A549 (cell line): ENCODE data around the gene PARD3B. TPM values are rescaled to one million over a fixed set of nuclear protein-coding genes. Genes with fewer than 3 reads are reported as not detected.

ENCODE experiments used
- ATAC-seq, 2 experiments: fragments of 200-7000 bp in 1 of 2; fragments of >200 bp in 1 of 2; cut with Nextera tagmentation in 1 of 2; cut with Tn5 transposase in 1 of 2; 3 replicates each; pipeline versions ENCODE4 v1.8.0 to v1.9.1; 2018 to 2020; ENCODE audit warnings: mild to moderate bottlenecking in 1 of 2, moderate library complexity in 1 of 2
- CTCF ChIA-PET: fragments of 300-600 bp; sonication (Branson Sonifier 250); formaldehyde crosslinking; extraction: SDS; loops from one replicate; lab custom pipeline; 2021; ENCODE audit warnings: antibody characterized with exemption, inconsistent platforms; lab: Yijun Ruan, JAX
- POLR2A ChIA-PET: fragments of 350-600 bp; formaldehyde crosslinking; extraction: SDS; loops from one replicate; lab custom pipeline; 2021; ENCODE audit warnings: antibody characterized with exemption, inconsistent platforms; lab: Yijun Ruan, JAX
- DNase-seq, 2 experiments: peaks; one replicate each; pipeline versions ENCODE4 v3.0.0 to v3.0.0-alpha.2; 2011 to 2016; ENCODE audit warnings: low read depth in 1 of 2, low spot score in 1 of 2
- FAIRE-seq: peaks from 2 replicates; lab custom pipeline; 2011; peaks lifted over from hg19 to GRCh38; lab: Jason Lieb, UNC
- H3K27ac ChIP-seq, 2 experiments: fragments of >200 bp; sonication (Bioruptor Twin); formaldehyde crosslinking; 3 replicates each; pipeline ENCODE4 v1.5.1; 2016 to 2017
- H3K4me1 ChIP-seq: fragments of >200 bp; sonication (Bioruptor Twin); formaldehyde crosslinking; 3 replicates; pipeline ENCODE4 v1.6.1; 2016
- H3K4me2 ChIP-seq: fragments of >200 bp; sonication (Bioruptor Twin); formaldehyde crosslinking; 3 replicates; pipeline ENCODE4 v1.6.1; 2016
- H3K4me3 ChIP-seq: fragments of >200 bp; sonication (Bioruptor Twin); formaldehyde crosslinking; 3 replicates; pipeline ENCODE4 v1.5.1; 2016
- H3K9me3 ChIP-seq: fragments of >200 bp; sonication (Bioruptor Twin); formaldehyde crosslinking; 3 replicates; pipeline ENCODE4 v1.6.1; 2016
- CBX2 ChIP-seq: fragments of 200-600 bp; sonication (generic); IDR thresholded peaks from 2 replicates; pipeline ENCODE4 v1.6.1; 2016; ENCODE audit warnings: low read depth, mild to moderate bottlenecking, borderline replicate concordance
- EP300 ChIP-seq, 2 experiments: fragments of >200 bp; sonication (Bioruptor Twin); formaldehyde crosslinking; IDR thresholded peaks; 2 replicates in 1 of 2; 3 replicates in 1 of 2; pipeline ENCODE4 v1.6.1; 2016 to 2017
- GATA3 ChIP-seq: IDR thresholded peaks from 2 replicates; pipeline ENCODE4 v1.6.1; 2012; ENCODE audit warnings: borderline replicate concordance
- HDAC2 ChIP-seq: fragments of 200-600 bp; sonication (generic); IDR thresholded peaks from 2 replicates; pipeline ENCODE4 v1.6.1; 2016
- HOXB5 ChIP-seq: fragments of 250-450 bp; sonication (Bioruptor Pico); IDR thresholded peaks from 2 replicates; pipeline ENCODE4 v1.5.0; 2020; ENCODE audit warnings: mild to moderate bottlenecking, moderate library complexity
- JUN ChIP-seq, 2 experiments: fragments of >200 bp; sonication (Bioruptor Twin); formaldehyde crosslinking; IDR thresholded peaks; 2 replicates in 1 of 2; 3 replicates in 1 of 2; pipeline ENCODE4 v1.6.1; 2016 to 2017
- KDM5A ChIP-seq: fragments of 200-600 bp; sonication (generic); IDR thresholded peaks from 2 replicates; pipeline ENCODE4 v1.6.1; 2016; ENCODE audit warnings: antibody characterized with exemption, mild to moderate bottlenecking
- MAFK ChIP-seq: fragments of 450-650 bp; IDR thresholded peaks from 2 replicates; pipeline ENCODE4 v1.6.1; 2014; ENCODE audit not compliant: partially characterized antibody
- RAD21 ChIP-seq, 2 experiments: fragments of >200 bp in 1 of 2; sonication (Bioruptor Twin) in 1 of 2; formaldehyde crosslinking in 1 of 2; IDR thresholded peaks in 1 of 2; conservative IDR thresholded peaks in 1 of 2; 2 replicates in 1 of 2; 3 replicates in 1 of 2; pipeline ENCODE4 v1.6.1; 2012 to 2018; ENCODE audit warnings: inconsistent platforms in 1 of 2
- RCOR1 ChIP-seq: fragments of 150-350 bp; IDR thresholded peaks from 2 replicates; pipeline ENCODE4 v1.6.1; 2014; ENCODE audit warnings: antibody characterized with exemption, low read length, low read depth
- RNF2 ChIP-seq: fragments of 200-600 bp; sonication (generic); IDR thresholded peaks from 2 replicates; pipeline ENCODE4 v1.6.1; 2016; ENCODE audit warnings: low read depth, mild to moderate bottlenecking, antibody characterized with exemption, moderate library complexity, borderline replicate concordance
- TP53 ChIP-seq: fragments of 250-450 bp; sonication (Bioruptor Pico); IDR thresholded peaks from 2 replicates; pipeline ENCODE4 v1.5.0; 2021; ENCODE audit warnings: mild to moderate bottlenecking, moderate library complexity
- ZC3H11A ChIP-seq: fragments of 450-650 bp; IDR thresholded peaks from 2 replicates; pipeline ENCODE4 v1.6.1; 2014; ENCODE audit warnings: antibody characterized with exemption, mild to moderate bottlenecking
- ZNF302 ChIP-seq: fragments of 250-450 bp; sonication (Bioruptor Pico); IDR thresholded peaks from 2 replicates; pipeline ENCODE4 v1.9.0; 2021; ENCODE audit warnings: inconsistent platforms, mild to moderate bottlenecking, moderate library complexity
- WGBS: methylation state at CpG from one replicate; pipeline ENCODE4 v1.1.6; 2017; ENCODE audit errors: missing lambda C conversion rate; 5-methylcytosine and 5-hydroxymethylcytosine counted together
- polyA plus RNA-seq, 4 experiments: library from polyadenylated mRNA; depleted of rRNA in 3 of 4; stranded (reverse); fragments of >200 nt; fragmentation: RNase III in 1 of 4; extraction: RNeasy Plus Mini Kit Qiagen cat#74134 plus additional on column Dnase treatment in 1 of 4; gene quantifications; 2 replicates in 3 of 4; 3 replicates in 1 of 4; pipeline ENCODE4 v1.2.3, GENCODE V29; 2011 to 2017
- TF ChIP-seq, protein P1 (sequence below): IDR thresholded peaks from 2 replicates; pipeline ENCODE4 v1.6.1; 2012
- TF ChIP-seq, protein P2 (sequence below): fragments of 150-350 bp; IDR thresholded peaks from 2 replicates; pipeline ENCODE4 v1.6.1; 2014; ENCODE audit warnings: low read depth, mild to moderate bottlenecking, low read length
- TF ChIP-seq, protein P3 (sequence below): fragments of 250-450 bp; sonication (Bioruptor Pico); IDR thresholded peaks from 2 replicates; pipeline ENCODE4 v1.5.0; 2021; ENCODE audit warnings: mild to moderate bottlenecking, moderate library complexity, borderline replicate concordance

The PARD3B gene
- polyA plus RNA-seq, 2 of the 4 experiments (the other 2 are of a cell fraction): 1.2 to 2.4 TPM

DNA sequence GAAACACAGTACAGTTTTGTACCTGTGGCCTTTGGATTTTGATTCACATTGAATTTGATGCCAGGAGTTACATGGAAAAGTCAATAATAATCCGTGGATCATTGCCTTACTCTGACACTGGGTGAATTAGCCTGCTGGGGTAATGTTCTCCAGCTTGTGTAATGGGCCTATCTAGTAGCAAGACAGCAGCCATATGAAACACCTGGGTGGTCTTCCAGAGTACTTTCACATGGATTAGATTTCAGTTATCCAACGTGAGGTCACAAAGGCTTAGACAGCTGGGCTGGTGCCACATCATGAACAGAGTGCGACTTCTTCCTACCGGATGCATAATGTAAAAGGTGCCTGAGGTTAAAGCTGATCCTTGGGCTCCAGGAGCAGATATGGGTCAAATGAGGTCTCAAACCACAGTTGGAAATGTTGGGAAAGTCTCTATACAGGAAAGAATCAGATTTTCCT, 486.8 kb downstream of the PARD3B start:
- Histone ChIP-seq H3K27ac (no peak overlapping the region), H3K4me3 (no peak overlapping the region), H3K9me3 (no peaks in the 10 kb centered on the region), H3K4me1 (0 out of 3 replicates have a peak, but pooled peaks cover 8% of the 10 kb centered on the region), H3K4me2 (no peak overlapping the region)
- DNase-seq (no peak), FAIRE-seq (no peak), ATAC-seq (no peak)
- CTCF ChIA-PET: no interaction called here
- TF ChIP-seq, protein P1, sequence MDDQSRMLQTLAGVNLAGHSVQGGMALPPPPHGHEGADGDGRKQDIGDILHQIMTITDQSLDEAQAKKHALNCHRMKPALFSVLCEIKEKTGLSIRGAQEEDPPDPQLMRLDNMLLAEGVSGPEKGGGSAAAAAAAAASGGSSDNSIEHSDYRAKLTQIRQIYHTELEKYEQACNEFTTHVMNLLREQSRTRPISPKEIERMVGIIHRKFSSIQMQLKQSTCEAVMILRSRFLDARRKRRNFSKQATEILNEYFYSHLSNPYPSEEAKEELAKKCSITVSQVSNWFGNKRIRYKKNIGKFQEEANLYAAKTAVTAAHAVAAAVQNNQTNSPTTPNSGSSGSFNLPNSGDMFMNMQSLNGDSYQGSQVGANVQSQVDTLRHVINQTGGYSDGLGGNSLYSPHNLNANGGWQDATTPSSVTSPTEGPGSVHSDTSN: no peak
- WGBS: 68% methylated on average over 4 of the region's 4 CpGs
- POLR2A ChIA-PET: no interaction called here

DNA sequence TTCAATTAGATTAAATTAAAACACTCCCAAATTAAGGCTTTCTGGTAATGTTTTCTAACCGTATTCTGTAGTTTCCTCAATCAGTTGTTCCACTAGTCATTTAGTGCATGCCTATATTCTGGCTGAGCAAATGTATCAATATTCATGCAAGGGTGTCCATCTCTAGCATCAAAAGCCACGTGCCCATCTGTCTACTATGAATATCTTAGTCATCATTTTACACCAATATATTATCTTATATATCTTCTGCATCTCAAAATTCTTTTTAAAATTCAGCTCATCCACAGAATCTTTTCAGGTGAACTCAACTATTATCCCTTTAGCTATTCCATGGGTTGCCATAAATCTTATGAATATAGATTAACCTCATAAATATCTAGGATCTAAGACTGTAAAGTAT, 488.2 kb downstream of the PARD3B start:
- no peaks in the 10 kb centered on the region for H3K9me3 ChIP-seq
- CTCF ChIA-PET: no interaction called here
- no peak overlapping the region for H3K27ac ChIP-seq
- 0 out of 3 replicates have a peak, but pooled peaks cover 8% of the 10 kb centered on the region for H3K4me1 ChIP-seq
- no peak for ATAC-seq
- no peak overlapping the region for H3K4me2 ChIP-seq
- 43% methylated on average over 2 of the region's 2 CpGs for WGBS
- H3K4me3 ChIP-seq: no peak overlapping the region
- peak; percentile 38 for TF ChIP-seq MAFK
- no peak for TF ChIP-seq EP300 (IDR thresholded peaks at IDR 0.05)
- FAIRE-seq: no peak
- DNase-seq: no peak
- POLR2A ChIA-PET: no interaction called here

DNA sequence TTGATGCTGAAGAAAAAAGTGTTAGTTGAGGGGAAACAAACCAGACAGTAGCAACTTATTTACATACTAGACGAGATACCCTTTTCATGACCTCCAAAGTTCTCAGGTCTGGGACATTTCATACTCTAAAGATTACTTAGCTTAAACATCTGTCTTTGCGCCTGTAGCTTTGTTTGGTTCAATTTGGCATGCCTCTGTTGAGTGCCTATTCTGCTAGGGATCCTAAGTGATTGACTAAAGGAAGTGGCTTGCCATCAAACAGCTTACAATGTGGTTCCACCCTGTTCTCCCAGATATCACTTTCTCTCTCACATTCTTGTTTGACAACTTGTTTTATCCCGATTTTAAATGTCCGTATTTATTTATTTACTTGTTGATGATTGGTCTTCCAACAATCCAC, 488.8 kb downstream of the PARD3B start:
- no peak; a peak in 1 of 6 replicates for ATAC-seq

DNA sequence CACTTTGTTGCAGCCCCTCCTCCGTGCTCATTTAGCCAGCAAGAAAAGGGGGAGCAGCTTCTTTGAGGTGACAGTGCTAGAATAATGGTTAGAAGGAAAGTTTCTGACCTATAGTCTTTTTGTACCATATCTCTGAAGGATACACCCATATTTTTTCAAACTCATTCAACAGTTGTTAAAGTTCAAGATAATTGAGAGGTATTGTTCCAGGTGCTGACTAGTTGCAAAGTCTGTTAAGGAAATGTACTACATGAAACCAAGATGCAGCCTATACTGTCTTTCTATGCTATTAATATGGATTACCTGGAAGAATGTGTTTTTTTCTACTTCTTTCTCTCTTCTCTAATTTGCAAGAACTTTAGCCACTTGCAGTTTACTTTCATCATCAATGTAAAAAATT, 495.0 kb downstream of the PARD3B start:
- ATAC-seq (no peak), FAIRE-seq (no peak), DNase-seq (no peak)
- POLR2A ChIA-PET: no interaction called here
- H3K9me3 ChIP-seq: no peaks in the 10 kb centered on the region
- 61% methylated on average over 1 of the region's 1 CpG for WGBS
- no peak overlapping the region for H3K4me3 ChIP-seq
- no peak overlapping the region for H3K4me2 ChIP-seq
- CTCF ChIA-PET: no interaction called here
- H3K4me1 ChIP-seq: peaks cover 6% of the 10 kb centered on the region; the same call in 1 of the 3 replicates
- no peak overlapping the region for H3K27ac ChIP-seq
- TF ChIP-seq CBX2 (no peak), RNF2 (no peak), ZC3H11A (no peak), JUN (IDR thresholded peaks at IDR 0.05) (no peak), GATA3 (no peak)

More for the DNA sequence above, 488.8 kb downstream of the PARD3B start:
- Histone ChIP-seq H3K4me3 (no peak overlapping the region), H3K4me1 (0 out of 3 replicates have a peak, but pooled peaks cover 8% of the 10 kb centered on the region), H3K4me2 (no peak overlapping the region), H3K27ac (no peak overlapping the region), H3K9me3 (no peaks in the 10 kb centered on the region)
- TF ChIP-seq HDAC2 (no peak), RCOR1 (no peak), HOXB5 (CRISPR knock-in tag) (no peak), ZNF302 (no peak), RAD21 (conservative IDR thresholded peaks at IDR 0.05 in 1 of 2, IDR thresholded peaks at IDR 0.05 in 1 of 2) (no peak), KDM5A (no peak), TP53 (CRISPR knock-in tag) (no peak), GATA3 (no peak)
- TF ChIP-seq, protein P2, sequence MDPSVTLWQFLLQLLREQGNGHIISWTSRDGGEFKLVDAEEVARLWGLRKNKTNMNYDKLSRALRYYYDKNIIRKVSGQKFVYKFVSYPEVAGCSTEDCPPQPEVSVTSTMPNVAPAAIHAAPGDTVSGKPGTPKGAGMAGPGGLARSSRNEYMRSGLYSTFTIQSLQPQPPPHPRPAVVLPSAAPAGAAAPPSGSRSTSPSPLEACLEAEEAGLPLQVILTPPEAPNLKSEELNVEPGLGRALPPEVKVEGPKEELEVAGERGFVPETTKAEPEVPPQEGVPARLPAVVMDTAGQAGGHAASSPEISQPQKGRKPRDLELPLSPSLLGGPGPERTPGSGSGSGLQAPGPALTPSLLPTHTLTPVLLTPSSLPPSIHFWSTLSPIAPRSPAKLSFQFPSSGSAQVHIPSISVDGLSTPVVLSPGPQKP: no peak
- TF ChIP-seq, protein P3, sequence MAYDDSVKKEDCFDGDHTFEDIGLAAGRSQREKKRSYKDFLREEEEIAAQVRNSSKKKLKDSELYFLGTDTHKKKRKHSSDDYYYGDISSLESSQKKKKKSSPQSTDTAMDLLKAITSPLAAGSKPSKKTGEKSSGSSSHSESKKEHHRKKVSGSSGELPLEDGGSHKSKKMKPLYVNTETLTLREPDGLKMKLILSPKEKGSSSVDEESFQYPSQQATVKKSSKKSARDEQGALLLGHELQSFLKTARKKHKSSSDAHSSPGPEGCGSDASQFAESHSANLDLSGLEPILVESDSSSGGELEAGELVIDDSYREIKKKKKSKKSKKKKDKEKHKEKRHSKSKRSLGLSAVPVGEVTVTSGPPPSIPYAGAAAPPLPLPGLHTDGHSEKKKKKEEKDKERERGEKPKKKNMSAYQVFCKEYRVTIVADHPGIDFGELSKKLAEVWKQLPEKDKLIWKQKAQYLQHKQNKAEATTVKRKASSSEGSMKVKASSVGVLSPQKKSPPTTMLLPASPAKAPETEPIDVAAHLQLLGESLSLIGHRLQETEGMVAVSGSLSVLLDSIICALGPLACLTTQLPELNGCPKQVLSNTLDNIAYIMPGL (CRISPR knock-in tag): no peak
- 35% methylated on average over 4 of the region's 4 CpGs for WGBS
- ChIA-PET POLR2A (no interaction called here), CTCF (no interaction called here)
- no peak for FAIRE-seq
- no peak for DNase-seq
